Vagina (tissue), 2 donors: ENCODE data around the gene PACS1. TPM values are rescaled to one million over a fixed set of nuclear protein-coding genes. Genes with fewer than 3 reads are reported as not detected.

Experiments used
- DNase-seq, 2 donors: peaks; one replicate each; pipeline ENCODE4 v3.0.0-alpha.2; 2017; ENCODE audit errors: extremely low spot score in 2 of 2
- H3K27ac ChIP-seq: fragments of 200-600 bp; sonication (generic); one replicate; pipeline ENCODE4 v1.5.1; 2019
- H3K27me3 ChIP-seq: fragments of 200-600 bp; sonication (generic); one replicate; pipeline ENCODE4 v1.5.1; 2019
- H3K36me3 ChIP-seq, 2 donors: fragments of 200-600 bp; sonication (generic); one replicate each; pipeline ENCODE4 v1.5.1; 2017 to 2019
- H3K4me1 ChIP-seq: fragments of 200-600 bp; sonication (generic); one replicate; pipeline ENCODE4 v1.5.1; 2019
- H3K4me3 ChIP-seq, 2 donors: fragments of 200-600 bp; sonication (generic); 1 replicate in 1 of 2; 2 replicates in 1 of 2; pipeline ENCODE4 v1.5.1; 2016 to 2019
- H3K9me3 ChIP-seq: fragments of 200-600 bp; sonication (generic); one replicate; pipeline ENCODE4 v1.5.1; 2019
- POLR2A ChIP-seq, 2 donors: fragments of 450-650 bp; IDR thresholded peaks; one replicate each; pipeline ENCODE4 v1.6.1; 2017; ENCODE audit warnings: antibody characterized with exemption in 2 of 2, mild to moderate bottlenecking in 2 of 2, moderate library complexity in 2 of 2
- POLR2AphosphoS5 ChIP-seq, 2 donors: sonication (generic); formaldehyde crosslinking; IDR thresholded peaks; one replicate each; pipeline ENCODE4 v1.9.0; 2017; ENCODE audit warnings: antibody characterized with exemption in 2 of 2, mild to moderate bottlenecking in 2 of 2, low read depth in 1 of 2; ENCODE audit not compliant: insufficient read depth in 1 of 2
- intact Hi-C: fragments of 100-400 bp; cut with DNase I; formaldehyde crosslinking; loops from one replicate; pipeline ENCODE4 v1.15.1; 2023
- total RNA-seq: library from RNA; depleted of rRNA; stranded (reverse); fragments of >200 nt; gene quantifications from one replicate; pipeline ENCODE4 v1.2.3, GENCODE V29; 2016
- TF ChIP-seq, protein P1 (sequence below), 3 experiments: fragments of 450-650 bp in 2 of 3; fragments of 200-600 bp in 1 of 3; sonication (generic) in 1 of 3; IDR thresholded peaks; one replicate each; pipeline ENCODE4 v1.5.1; 2017 to 2019; ENCODE audit warnings: antibody characterized with exemption in 3 of 3, mild to moderate bottlenecking in 2 of 3, moderate library complexity in 2 of 3

The PACS1 gene
- total RNA-seq, 1 donor from 2014 or later: 66.0 TPM

DNA sequence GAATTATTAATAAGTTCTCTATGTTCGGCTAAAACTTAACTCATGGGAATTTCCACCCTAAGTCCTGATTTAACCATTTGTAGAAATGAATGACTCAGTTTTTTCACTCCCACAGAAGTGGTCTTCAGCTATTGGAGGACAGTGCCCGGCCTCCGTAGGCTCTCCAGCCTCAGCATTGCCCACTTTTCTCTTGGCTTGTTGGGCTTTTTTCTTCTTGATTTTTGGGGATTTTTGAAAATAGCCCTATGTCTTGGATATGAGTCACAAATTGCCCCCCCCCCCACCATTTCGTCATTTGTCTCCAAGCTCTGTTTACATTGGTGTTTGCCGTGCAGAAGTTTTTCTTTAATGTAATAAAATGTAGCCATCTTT, 66.7 kb downstream of the PACS1 start:
- Histone ChIP-seq H3K27ac (no peak overlapping the region), H3K4me1 (no peaks in the 10 kb centered on the region), H3K9me3 (no peaks in the 10 kb centered on the region), H3K27me3 (no peaks in the 10 kb centered on the region), H3K36me3 (no peaks in the 10 kb centered on the region), H3K4me3 (no peak overlapping the region)
- DNase-seq: no peak
- intact Hi-C loops: no loop called here
- TF ChIP-seq POLR2A (IDR thresholded peaks at IDR 0.05) (no peak), POLR2AphosphoS5 (IDR thresholded peaks at IDR 0.05; ENCODE audit: insufficient read depth in 1 of 2, low read depth in 1 of 2) (no peak)
- TF ChIP-seq, protein P1, sequence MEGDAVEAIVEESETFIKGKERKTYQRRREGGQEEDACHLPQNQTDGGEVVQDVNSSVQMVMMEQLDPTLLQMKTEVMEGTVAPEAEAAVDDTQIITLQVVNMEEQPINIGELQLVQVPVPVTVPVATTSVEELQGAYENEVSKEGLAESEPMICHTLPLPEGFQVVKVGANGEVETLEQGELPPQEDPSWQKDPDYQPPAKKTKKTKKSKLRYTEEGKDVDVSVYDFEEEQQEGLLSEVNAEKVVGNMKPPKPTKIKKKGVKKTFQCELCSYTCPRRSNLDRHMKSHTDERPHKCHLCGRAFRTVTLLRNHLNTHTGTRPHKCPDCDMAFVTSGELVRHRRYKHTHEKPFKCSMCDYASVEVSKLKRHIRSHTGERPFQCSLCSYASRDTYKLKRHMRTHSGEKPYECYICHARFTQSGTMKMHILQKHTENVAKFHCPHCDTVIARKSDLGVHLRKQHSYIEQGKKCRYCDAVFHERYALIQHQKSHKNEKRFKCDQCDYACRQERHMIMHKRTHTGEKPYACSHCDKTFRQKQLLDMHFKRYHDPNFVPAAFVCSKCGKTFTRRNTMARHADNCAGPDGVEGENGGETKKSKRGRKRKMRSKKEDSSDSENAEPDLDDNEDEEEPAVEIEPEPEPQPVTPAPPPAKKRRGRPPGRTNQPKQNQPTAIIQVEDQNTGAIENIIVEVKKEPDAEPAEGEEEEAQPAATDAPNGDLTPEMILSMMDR (IDR thresholded peaks at IDR 0.05): no peak

DNA sequence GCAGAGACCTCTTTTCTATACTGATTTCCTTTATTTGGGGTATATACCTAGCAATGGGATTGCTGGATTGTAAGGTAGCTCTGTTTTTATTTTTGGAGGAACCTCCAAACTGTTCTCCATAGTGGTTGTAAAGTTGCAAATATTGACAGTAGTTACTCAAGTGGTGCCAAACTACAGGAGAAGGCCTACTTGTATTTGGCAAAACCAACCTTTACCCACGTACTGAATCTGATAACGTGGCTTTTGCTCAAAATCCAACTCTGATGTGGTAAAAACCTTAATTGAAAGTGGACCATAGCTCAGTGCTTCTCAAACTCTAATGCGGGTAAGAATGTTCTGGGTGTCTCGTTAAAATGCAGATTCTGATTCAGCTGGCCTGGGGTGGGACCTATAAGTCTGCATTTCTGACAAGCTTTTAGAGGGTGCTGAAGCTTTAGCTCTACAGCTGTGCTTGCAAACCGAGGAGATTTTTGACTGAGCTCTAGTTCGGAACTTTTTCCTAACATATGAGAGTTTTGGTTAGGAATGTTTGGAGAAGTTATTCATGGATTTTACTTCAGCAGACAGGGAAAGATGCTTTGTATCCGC, 69.8 kb downstream of the PACS1 start:
- no peak for DNase-seq
- Histone ChIP-seq H3K36me3 (no peaks in the 10 kb centered on the region), H3K27me3 (no peaks in the 10 kb centered on the region), H3K9me3 (no peaks in the 10 kb centered on the region), H3K4me1 (no peaks in the 10 kb centered on the region), H3K4me3 (no peak overlapping the region), H3K27ac (no peak overlapping the region)
- no peak for TF ChIP-seq POLR2A (IDR thresholded peaks at IDR 0.05)
- TF ChIP-seq POLR2AphosphoS5 (IDR thresholded peaks at IDR 0.05; ENCODE audit: insufficient read depth in 1 of 2, low read depth in 1 of 2): no peak
- TF ChIP-seq, protein P1 (IDR thresholded peaks at IDR 0.05): no peak
- intact Hi-C loops: no loop called here

DNA sequence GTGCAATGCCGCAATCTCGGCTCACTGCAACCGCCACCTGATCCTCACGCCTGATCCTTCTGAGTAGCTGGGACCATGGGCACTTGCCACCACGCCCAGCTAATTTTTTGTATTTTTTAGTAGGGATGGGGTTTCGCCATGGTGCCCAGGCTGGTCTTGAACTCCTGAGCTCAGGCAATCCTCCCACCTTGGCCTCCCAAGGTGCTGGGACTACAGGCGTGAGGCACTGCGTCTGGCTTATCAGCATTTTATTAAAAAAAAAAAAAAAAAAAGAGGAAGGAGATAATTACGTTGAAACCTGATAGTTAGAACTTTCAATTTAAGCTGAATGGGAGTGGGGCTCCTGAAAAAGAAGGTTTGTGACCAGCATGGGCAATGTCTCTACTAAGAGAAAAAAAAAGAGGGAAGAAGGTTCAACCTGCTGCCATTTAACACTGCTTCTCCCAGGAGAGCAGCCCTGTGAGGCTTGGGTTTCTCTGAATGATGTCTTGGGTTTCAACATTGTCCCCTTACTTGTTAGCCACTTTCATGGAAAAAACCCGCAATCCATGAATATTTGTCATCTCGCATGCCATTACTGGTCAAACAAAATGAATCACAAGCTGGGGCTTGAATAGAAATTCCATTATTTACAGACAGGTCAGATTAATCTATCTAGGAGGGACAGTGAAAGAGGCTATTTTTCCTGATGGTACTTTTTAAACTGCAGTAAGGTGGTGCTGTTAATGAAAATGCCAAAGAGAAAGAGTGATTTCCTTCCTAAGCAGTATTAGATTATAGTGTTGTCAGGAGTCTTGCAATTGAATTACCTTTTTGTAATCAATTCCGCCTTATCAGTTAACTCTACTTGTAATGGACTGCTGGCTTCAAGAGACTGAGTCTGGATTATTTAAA, 72.5 kb downstream of the PACS1 start:
- TF ChIP-seq POLR2A (IDR thresholded peaks at IDR 0.05): no peak
- TF ChIP-seq, protein P1 (IDR thresholded peaks at IDR 0.05): no peak
- Histone ChIP-seq H3K27me3 (no peaks in the 10 kb centered on the region), H3K4me1 (no peaks in the 10 kb centered on the region), H3K9me3 (no peaks in the 10 kb centered on the region), H3K4me3 (no peak overlapping the region), H3K27ac (no peak overlapping the region), H3K36me3 (no peaks in the 10 kb centered on the region)
- DNase-seq: no peak
- intact Hi-C loops: no loop called here

DNA sequence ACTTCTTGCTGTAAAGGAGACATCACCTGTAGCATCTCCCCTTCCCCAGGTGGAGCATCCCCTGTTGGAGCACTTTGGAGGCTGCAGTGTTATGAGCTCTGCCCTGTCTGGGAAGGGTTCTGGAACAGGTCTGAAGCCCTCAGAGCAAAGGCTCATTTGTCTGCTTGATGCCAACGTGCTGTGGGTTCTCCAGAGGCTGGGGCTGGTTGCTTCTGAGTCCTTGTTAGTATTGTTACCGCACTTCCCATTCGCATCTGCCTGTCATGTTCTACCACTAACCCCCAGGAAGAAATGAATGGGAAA, 73.1 kb downstream of the PACS1 start:
- TF ChIP-seq POLR2A (IDR thresholded peaks at IDR 0.05): no peak
- DNase-seq: no peak
- intact Hi-C loops: no loop called here
- no peaks in the 10 kb centered on the region for H3K27me3 ChIP-seq
- no peak overlapping the region for H3K27ac ChIP-seq
- no peaks in the 10 kb centered on the region for H3K4me1 ChIP-seq
- H3K9me3 ChIP-seq: no peaks in the 10 kb centered on the region
- H3K36me3 ChIP-seq: no peaks in the 10 kb centered on the region
- no peak overlapping the region for H3K4me3 ChIP-seq

DNA sequence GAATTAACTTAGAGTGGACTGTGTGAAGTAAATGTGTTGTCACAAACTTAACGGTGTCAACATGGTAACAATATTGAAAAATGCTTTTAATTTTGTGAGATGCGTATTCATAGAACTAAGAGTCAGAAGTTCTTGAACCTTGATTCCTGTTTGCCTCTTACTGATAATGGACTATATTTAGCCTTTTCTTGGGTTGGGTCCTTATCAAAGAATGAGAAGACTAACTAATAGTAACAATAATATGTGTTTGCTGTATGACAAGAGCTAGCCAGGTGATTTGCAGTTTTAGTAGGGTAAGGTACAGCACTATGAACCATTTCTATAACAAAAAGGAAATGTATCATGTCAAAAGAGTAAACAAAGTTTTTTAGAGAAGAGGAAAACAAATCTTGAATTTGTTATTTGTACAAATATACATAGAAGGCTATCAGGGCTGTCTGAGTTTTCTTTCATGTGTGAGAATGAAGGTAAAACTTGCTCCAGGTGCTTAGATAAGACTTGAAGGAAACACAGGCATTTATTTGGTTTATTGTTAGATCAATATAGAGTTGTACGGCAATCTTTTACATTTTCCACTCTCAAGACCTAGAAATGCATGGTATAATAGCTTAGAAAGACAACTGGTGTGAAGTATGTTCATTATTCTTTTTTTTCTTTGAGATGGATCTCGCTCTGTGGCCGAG, 74.1 kb downstream of the PACS1 start:
- no peak for DNase-seq
- Histone ChIP-seq H3K4me3 (no peak overlapping the region), H3K27ac (no peak overlapping the region), H3K4me1 (no peaks in the 10 kb centered on the region), H3K9me3 (no peaks in the 10 kb centered on the region), H3K36me3 (no peaks in the 10 kb centered on the region), H3K27me3 (no peaks in the 10 kb centered on the region)
- intact Hi-C loops: no loop called here
- no peak for TF ChIP-seq POLR2A (IDR thresholded peaks at IDR 0.05)
- TF ChIP-seq POLR2AphosphoS5 (IDR thresholded peaks at IDR 0.05; ENCODE audit: insufficient read depth in 1 of 2, low read depth in 1 of 2): no peak
- TF ChIP-seq, protein P1 (IDR thresholded peaks at IDR 0.05): no peak
